Measurements from ENCODE around the gene FGD4.

GRCh38 chr12:32512910-32513309 is 113.6 kb downstream of the FGD4 start:
- TF ChIP-seq CTCF (IDR thresholded peaks at IDR 0.05) (no peak), POLR2A (IDR thresholded peaks at IDR 0.05) (no peak)
